IMR-90 (cell line): Measurements from ENCODE around the gene HS6ST2. TPM values are rescaled to one million over a fixed set of nuclear protein-coding genes. Genes with fewer than 3 reads are reported as not detected.

Experiments used
- ATAC-seq: fragments of 200-7000 bp; cut with Tn5 transposase; 2 replicates; pipeline ENCODE4 v1.9.1; 2020; ENCODE audit warnings: low read depth, mild to moderate bottlenecking, moderate library complexity
- BruUV-seq: library from RNA; stranded (reverse); fragments of 400-500 nt; replicated peaks from 2 replicates; lab custom pipeline; 2021; lab: Mats Ljungman, UMichigan
- CTCF ChIA-PET: fragments of 300-600 bp; formaldehyde crosslinking; extraction: SDS; loops from one replicate; lab custom pipeline; 2021; ENCODE audit warnings: antibody characterized with exemption; lab: Yijun Ruan, JAX
- POLR2A ChIA-PET: fragments of 300-600 bp; sonication (Branson Sonifier 250); formaldehyde crosslinking; loops from one replicate; lab custom pipeline; 2022; ENCODE audit warnings: antibody characterized with exemption; ENCODE audit not compliant: unreplicated experiment; lab: Charles Lee
- DNase-seq: peaks from one replicate; pipeline ENCODE4 v3.0.0; 2013
- H2AFZ ChIP-seq: replicated peaks from 2 replicates; pipeline ENCODE3; 2013; ENCODE audit warnings: low read length, mild to moderate bottlenecking; ENCODE audit not compliant: poor library complexity
- H2AK5ac ChIP-seq: 2 replicates; pipeline ENCODE4 v1.6.1; 2013; ENCODE audit warnings: low read depth, low read length, inconsistent platforms
- H2AK9ac ChIP-seq: replicated peaks from 2 replicates; pipeline ENCODE3; 2013; ENCODE audit warnings: mild to moderate bottlenecking, low read depth, low read length, moderate library complexity; ENCODE audit not compliant: poor library complexity
- H2BK120ac ChIP-seq: 2 replicates; pipeline ENCODE4 v1.6.1; 2013; ENCODE audit warnings: low read depth, low read length, inconsistent platforms
- H2BK15ac ChIP-seq: 3 replicates; pipeline ENCODE4 v1.6.1; 2013; ENCODE audit warnings: low read depth, low read length, inconsistent platforms
- H2BK20ac ChIP-seq: 2 replicates; pipeline ENCODE4 v1.6.1; 2013; ENCODE audit warnings: low read depth, mild to moderate bottlenecking, inconsistent platforms, low read length, moderate library complexity
- H2BK5ac ChIP-seq: 2 replicates; pipeline ENCODE4 v1.6.1; 2013; ENCODE audit warnings: mild to moderate bottlenecking, low read depth, low read length, inconsistent platforms; ENCODE audit not compliant: poor library complexity, severe bottlenecking
- H3K14ac ChIP-seq: replicated peaks from 2 replicates; pipeline ENCODE4 v1.6.1; 2013; ENCODE audit warnings: low read depth, low read length, inconsistent platforms
- H3K18ac ChIP-seq: 2 replicates; pipeline ENCODE4 v1.6.1; 2013; ENCODE audit warnings: low read depth, low read length, control low read depth
- H3K23ac ChIP-seq: 2 replicates; pipeline ENCODE4 v1.6.1; 2013; ENCODE audit warnings: low read depth, low read length, inconsistent platforms
- H3K27ac ChIP-seq: 2 replicates; pipeline ENCODE4 v1.5.1; 2013; ENCODE audit warnings: mild to moderate bottlenecking, control low read depth, low read length; ENCODE audit not compliant: insufficient read depth
- H3K27me3 ChIP-seq: 2 replicates; pipeline ENCODE4 v1.6.1; 2013; ENCODE audit warnings: low read length; ENCODE audit not compliant: control insufficient read depth, insufficient read depth
- H3K36me3 ChIP-seq: 2 replicates; pipeline ENCODE4 v1.6.1; 2013; ENCODE audit warnings: low read length, mixed read lengths; ENCODE audit not compliant: control insufficient read depth, insufficient read depth
- H3K4ac ChIP-seq: 2 replicates; pipeline ENCODE4 v1.6.1; 2013; ENCODE audit warnings: low read depth, low read length, inconsistent platforms
- H3K4me1 ChIP-seq: 2 replicates; pipeline ENCODE4 v1.6.1; 2013; ENCODE audit warnings: low read length, mixed read lengths; ENCODE audit not compliant: control insufficient read depth, insufficient read depth
- H3K4me2 ChIP-seq: 2 replicates; pipeline ENCODE4 v1.6.1; 2013; ENCODE audit warnings: low read depth, mild to moderate bottlenecking, control low read depth, low read length, moderate library complexity
- H3K4me3 ChIP-seq: 2 replicates; pipeline ENCODE4 v1.5.1; 2013; ENCODE audit warnings: low read depth, mild to moderate bottlenecking, control low read depth, low read length, moderate library complexity; ENCODE audit not compliant: insufficient read depth
- H3K56ac ChIP-seq: 2 replicates; pipeline ENCODE4 v1.6.1; 2013; ENCODE audit warnings: low read length, inconsistent platforms; ENCODE audit not compliant: insufficient read depth; ENCODE audit errors: extremely low read depth
- H3K79me1 ChIP-seq, 2 experiments: 2 replicates each; pipeline ENCODE4 v1.6.1; 2013; ENCODE audit warnings: low read length in 2 of 2, inconsistent platforms in 1 of 2, low read depth in 1 of 2
- H3K9ac ChIP-seq: 2 replicates; pipeline ENCODE4 v1.6.1; 2013; ENCODE audit warnings: low read depth, low read length, control low read depth
- H3K9me1 ChIP-seq: 2 replicates; pipeline ENCODE4 v1.6.1; 2013; ENCODE audit warnings: low read length, inconsistent platforms; ENCODE audit not compliant: insufficient read depth
- H3K9me3 ChIP-seq: 2 replicates; pipeline ENCODE4 v1.6.1; 2013; ENCODE audit warnings: low read length; ENCODE audit not compliant: control insufficient read depth, insufficient read depth
- H4K20me1 ChIP-seq: 2 replicates; pipeline ENCODE4 v1.6.1; 2013; ENCODE audit warnings: low read length, inconsistent platforms; ENCODE audit not compliant: insufficient read depth
- H4K5ac ChIP-seq: 2 replicates; pipeline ENCODE4 v1.6.1; 2013; ENCODE audit warnings: mild to moderate bottlenecking, low read depth, low read length, control low read depth
- H4K8ac ChIP-seq, 2 experiments: 2 replicates each; pipeline ENCODE4 v1.6.1; 2013; ENCODE audit warnings: low read depth in 2 of 2, low read length in 2 of 2, control low read depth in 1 of 2, inconsistent platforms in 1 of 2
- H4K91ac ChIP-seq: 2 replicates; pipeline ENCODE4 v1.6.1; 2013; ENCODE audit warnings: low read depth, low read length, inconsistent platforms; ENCODE audit not compliant: insufficient read depth
- FOS ChIP-seq: fragments of 150-350 bp; IDR thresholded peaks from 2 replicates; pipeline ENCODE4 v1.6.1; 2016; ENCODE audit warnings: low read depth, low read length
- MAFK ChIP-seq: IDR thresholded peaks from 2 replicates; pipeline ENCODE4 v1.6.1; 2012; ENCODE audit warnings: low read depth, low read length, improper control_type of control experiment
- MAZ ChIP-seq: IDR thresholded peaks from 2 replicates; pipeline ENCODE4 v1.6.1; 2012; ENCODE audit warnings: low read depth, mild to moderate bottlenecking, low read length, improper control_type of control experiment, moderate library complexity, borderline replicate concordance
- RAD21 ChIP-seq: IDR thresholded peaks from 2 replicates; pipeline ENCODE4 v1.6.1; 2012; ENCODE audit warnings: low read length, improper control_type of control experiment
- RCOR1 ChIP-seq: IDR thresholded peaks from 2 replicates; pipeline ENCODE4 v1.6.1; 2012; ENCODE audit warnings: mild to moderate bottlenecking, low read length, improper control_type of control experiment; ENCODE audit not compliant: insufficient replicate concordance
- USF2 ChIP-seq: fragments of 150-350 bp; IDR thresholded peaks from 2 replicates; pipeline ENCODE4 v1.6.1; 2017; ENCODE audit warnings: mild to moderate bottlenecking, antibody characterized with exemption, low read length, low read depth
- WGBS, 2 experiments: methylation state at CpG; one replicate each; pipeline versions ENCODE4 v1.1.5 to v1.1.7; 2013; ENCODE audit warnings: missing lambda C conversion rate in 2 of 2; ENCODE audit not compliant: insufficient read length in 1 of 2; ENCODE audit errors: extremely low coverage in 2 of 2; 5-methylcytosine and 5-hydroxymethylcytosine counted together
- dilution Hi-C: fragments of 300-500 bp; cut with HindIII; formaldehyde crosslinking; loops from one replicate; pipeline ENCODE4 v1.14.3; 2018; ENCODE audit warnings: low sequenced_read_pairs; ENCODE audit not compliant: unreplicated experiment
- in situ Hi-C: fragments of 300-500 bp; cut with MboI; formaldehyde crosslinking; loops from 3 replicates; pipeline ENCODE4 v1.14.3; 2019; ENCODE audit warnings: low sequenced_read_pairs, inconsistent platforms, mixed read lengths
- intact Hi-C: fragments of 100-400 bp; cut with micrococcal nuclease; formaldehyde crosslinking; loops from 2 replicates; pipeline ENCODE4 v1.10.0; 2022
- polyA plus RNA-seq, 3 experiments: library from polyadenylated mRNA; depleted of rRNA; stranded (reverse); fragments of >200 nt; gene quantifications; 2 replicates each; pipeline ENCODE4 v1.2.3, GENCODE V29; 2012; ENCODE audit warnings: low replicate concordance in 1 of 3
- total RNA-seq: library from RNA; depleted of rRNA; stranded (reverse); fragments of >200 nt; gene quantifications from 2 replicates; pipeline ENCODE4 v1.2.3, GENCODE V29; 2012

HS6ST2 gene
- total and polyA plus RNA-seq, 2 of the 4 experiments (the other 2 are of a cell fraction) = not detected

GRCh38 chrX:132961511-132961910 is 3.1 kb upstream of the HS6ST2 start:
- DNase-seq = no peak
- no peak overlapping the region for H3K4me2 ChIP-seq
- TF ChIP-seq RCOR1 = no peak
- no peak for TF ChIP-seq MAFK
- TF ChIP-seq MAZ = no peak
- no peak for TF ChIP-seq USF2
- TF ChIP-seq FOS = no peak
- no peak for TF ChIP-seq RAD21
- no peak overlapping the region for H3K18ac ChIP-seq
- no peak overlapping the region for H4K8ac ChIP-seq
- no TSS peak for BruUV-seq
- H3K56ac ChIP-seq = no peak overlapping the region
- CTCF ChIA-PET = no interaction called here
- H3K23ac ChIP-seq = no peak overlapping the region
- H3K9me1 ChIP-seq = no peaks in the 10 kb centered on the region
- no peaks in the 10 kb centered on the region for H3K36me3 ChIP-seq
- intact Hi-C loops = no loop called here
- in situ Hi-C loops = no loop called here
- H3K9me3 ChIP-seq = peaks cover 5% of the 10 kb centered on the region; the same call in 1 of the 2 replicates
- no peak overlapping the region for H2BK5ac ChIP-seq
- WGBS, 2 experiments = 40% methylated on average over 1 of the region's 1 CpG; no CpG with 5 or more reads in 1 of the 2 experiments
- no peak overlapping the region for H2BK20ac ChIP-seq
- H3K4ac ChIP-seq = no peak overlapping the region
- H2BK120ac ChIP-seq = no peak overlapping the region
- no peak overlapping the region for H3K14ac ChIP-seq
- dilution Hi-C loops = no loop called here
- ATAC-seq = no peak
- peaks cover 18% of the 10 kb centered on the region; the same call in 1 of the 2 replicates for H3K27me3 ChIP-seq
- no peak overlapping the region for H3K4me3 ChIP-seq
- H2AK9ac ChIP-seq = no peak overlapping the region
- POLR2A ChIA-PET = no interaction called here
- no peak overlapping the region for H2AK5ac ChIP-seq
- no peaks in the 10 kb centered on the region for H3K79me1 ChIP-seq
- H4K5ac ChIP-seq = no peak overlapping the region
- H4K91ac ChIP-seq = no peak overlapping the region
- no peak overlapping the region for H2BK15ac ChIP-seq
- no peaks in the 10 kb centered on the region for H3K4me1 ChIP-seq
- H3K9ac ChIP-seq = no peak overlapping the region
- H2AFZ ChIP-seq = no peak overlapping the region
- H3K27ac ChIP-seq = no peak overlapping the region
- no peaks in the 10 kb centered on the region for H4K20me1 ChIP-seq
